Superior temporal gyrus (tissue), 1 donor: ENCODE measurements around the gene SNX25.

Experiments
- DNase-seq: peaks from one replicate; pipeline ENCODE4 v3.0.0-alpha.2; 2016; ENCODE audit errors: extremely low spot score

Gene SNX25

DNA sequence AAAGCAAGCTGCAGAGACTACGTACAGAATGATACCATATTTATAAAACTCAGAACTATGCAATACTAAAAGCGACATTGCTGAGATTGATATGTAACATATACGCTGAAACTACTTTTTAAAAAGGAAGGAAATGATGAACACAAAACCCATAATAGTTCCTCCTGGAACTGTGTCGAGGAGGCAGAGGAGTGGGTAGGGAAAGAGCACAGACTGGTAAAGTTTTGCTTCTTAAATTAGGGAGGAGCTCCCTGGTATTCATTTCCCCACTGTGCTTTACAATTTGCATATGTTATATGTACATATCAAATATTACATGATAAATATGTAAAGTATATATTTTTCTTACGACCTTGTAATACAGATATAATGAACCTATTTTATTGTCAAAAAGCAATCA lies 202.5 kb downstream of the SNX25 start:
- no peak for DNase-seq

DNA sequence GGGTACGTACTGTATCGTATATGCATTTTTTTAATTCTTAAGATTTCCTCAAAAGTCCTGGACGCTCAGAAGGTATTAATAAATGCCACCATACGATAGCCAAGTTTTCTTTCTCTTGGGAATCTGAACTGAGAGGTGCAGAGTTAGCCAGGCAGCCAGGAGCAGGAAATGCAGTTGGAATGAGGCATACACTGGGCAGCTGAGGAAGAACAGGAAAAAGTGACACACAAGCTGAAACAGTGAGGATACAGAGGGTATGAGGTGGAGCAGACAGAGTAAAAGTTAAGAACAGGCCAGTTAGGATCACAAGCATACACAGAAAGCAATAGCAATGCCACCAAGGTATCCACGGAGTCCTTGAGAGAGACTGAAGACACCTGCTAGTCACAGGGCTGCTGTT lies 203.0 kb downstream of the SNX25 start:
- DNase-seq, result no peak
